ENCODE results near the gene CEACAM4.
"Not testable (repeated sequence)": the region's sequence is repeated elsewhere in the genome, so short reads cannot be mapped to it uniquely, and the experiment has no call there.

Gene CEACAM4

GRCh38 chr19:41582577-41583182, 44.2 kb downstream of the CEACAM4 start:
- not testable (repeated sequence) for DNase-seq

DNA sequence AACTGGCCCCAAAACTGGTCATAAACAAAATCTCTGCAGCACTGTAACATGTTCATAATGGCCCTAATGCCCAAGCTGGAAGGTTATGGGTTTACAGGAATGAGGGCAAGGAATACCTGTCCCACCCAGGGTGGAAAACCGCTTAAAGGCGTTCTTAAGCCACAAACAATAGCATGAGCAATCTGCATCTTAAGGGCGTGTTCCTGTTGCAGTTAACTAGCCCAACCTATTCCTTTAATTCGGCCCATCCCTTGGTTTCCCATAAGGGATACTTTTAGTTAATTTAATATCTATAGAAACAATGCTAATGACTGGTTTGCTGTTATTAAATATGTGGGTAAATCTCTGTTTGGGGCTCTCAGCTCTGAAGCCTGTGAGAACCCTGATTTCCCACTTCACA, 45.8 kb downstream of the CEACAM4 start:
- DNase-seq: not testable (repeated sequence)

GRCh38 chr19:41578886-41579285, 48.0 kb downstream of the CEACAM4 start:
- DNase-seq: no peak

DNA sequence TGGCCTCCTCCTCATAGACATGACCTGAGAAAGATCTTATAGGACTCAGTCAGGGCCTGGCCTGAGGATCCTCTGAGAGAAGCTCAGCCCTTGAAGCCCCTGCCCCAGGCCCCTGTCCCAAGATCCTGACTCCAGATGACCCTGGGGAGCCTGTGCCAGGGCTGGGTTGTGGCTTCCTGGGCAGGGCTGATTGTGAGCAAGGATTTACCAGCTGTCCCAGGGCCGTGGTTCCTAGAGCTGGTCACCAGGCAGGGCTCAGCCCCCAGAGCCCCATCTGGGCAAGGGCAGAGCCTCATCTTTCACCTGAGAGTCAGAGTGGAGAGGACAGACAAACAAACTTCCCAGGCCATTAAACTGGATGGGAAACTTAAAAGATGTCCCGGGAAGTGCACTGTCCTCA, 49.0 kb downstream of the CEACAM4 start:
- DNase-seq: no peak

DNA sequence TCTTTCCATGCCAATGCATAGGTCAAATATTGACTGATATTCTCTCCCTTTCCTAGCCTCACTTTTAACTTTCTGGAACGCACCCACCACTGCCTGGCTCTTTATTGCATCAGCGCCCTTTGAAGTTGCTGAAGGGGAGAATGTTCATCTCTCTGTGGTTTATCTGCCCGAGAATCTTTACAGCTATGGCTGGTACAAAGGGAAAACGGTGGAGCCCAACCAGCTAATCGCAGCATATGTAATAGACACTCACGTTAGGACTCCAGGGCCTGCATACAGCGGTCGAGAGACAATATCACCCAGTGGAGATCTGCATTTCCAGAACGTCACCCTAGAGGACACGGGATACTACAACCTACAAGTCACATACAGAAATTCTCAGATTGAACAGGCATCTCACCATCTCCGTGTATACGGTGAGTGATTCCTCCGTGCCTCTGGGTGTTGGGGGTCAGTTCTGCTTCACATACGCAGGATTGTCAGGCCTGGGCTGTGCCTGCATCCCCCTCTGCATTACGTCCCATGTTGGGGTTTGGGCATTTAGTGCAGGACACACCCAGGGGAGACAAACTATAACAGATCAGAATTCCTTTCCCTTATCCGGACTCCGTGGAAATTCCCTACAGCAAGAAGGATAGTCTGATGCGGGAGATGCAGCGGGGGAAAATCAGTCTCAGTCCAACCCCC, 49.6 kb downstream of the CEACAM4 start:
- no peak for DNase-seq

DNA sequence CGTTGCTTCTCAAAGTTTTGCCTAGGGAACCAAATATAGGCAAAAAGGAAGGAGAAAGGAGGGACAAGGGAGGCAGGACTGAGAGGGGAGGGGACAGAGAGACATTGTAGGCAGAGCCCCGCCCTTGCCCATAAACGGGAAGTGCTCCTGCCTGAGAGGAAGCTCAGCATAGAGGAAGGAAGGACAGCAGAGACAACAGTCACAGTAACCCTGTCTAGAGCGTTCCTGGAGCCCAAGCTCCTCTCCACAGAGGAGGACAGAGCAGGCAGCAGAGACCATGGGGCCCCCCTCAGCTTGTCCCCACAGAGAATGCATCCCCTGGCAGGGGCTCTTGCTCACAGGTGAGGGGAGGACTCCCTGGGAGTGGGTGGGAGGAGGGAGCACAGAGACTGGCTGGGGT, 50.9 kb downstream of the CEACAM4 start, which contains the start of gene CEACAM21:
Gene CEACAM21 (plus strand): TSS at position 169 of the 400 bp plus-strand sequence. CDS start 109 bp downstream, at position 278.
- peak; percentile 35 for DNase-seq

DNA sequence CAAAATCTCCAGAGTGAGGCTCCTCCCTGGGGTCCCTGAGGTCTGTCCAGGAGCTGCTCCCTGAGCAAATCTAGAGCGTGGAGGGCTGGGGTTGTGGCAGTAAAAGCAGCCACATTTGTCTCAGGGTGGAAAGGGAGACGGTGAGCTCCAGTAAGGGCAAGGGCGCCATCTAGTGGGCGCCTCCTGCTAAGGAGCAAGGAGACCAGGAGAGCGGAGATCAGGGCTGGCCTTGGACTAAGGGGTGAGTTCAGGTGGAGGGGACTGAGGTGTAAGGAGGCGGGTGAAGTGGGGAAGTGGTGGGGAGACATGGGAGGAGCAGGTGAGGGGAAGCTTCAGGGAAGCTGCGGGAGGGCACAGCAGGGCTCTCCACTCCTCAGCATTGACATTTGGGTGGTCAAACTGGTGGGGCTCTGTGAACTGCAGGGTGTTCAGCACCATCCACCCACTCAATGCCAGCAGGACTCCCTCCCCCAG, 56.2 kb downstream of the CEACAM4 start:
- DNase-seq: peak; percentile 77

DNA sequence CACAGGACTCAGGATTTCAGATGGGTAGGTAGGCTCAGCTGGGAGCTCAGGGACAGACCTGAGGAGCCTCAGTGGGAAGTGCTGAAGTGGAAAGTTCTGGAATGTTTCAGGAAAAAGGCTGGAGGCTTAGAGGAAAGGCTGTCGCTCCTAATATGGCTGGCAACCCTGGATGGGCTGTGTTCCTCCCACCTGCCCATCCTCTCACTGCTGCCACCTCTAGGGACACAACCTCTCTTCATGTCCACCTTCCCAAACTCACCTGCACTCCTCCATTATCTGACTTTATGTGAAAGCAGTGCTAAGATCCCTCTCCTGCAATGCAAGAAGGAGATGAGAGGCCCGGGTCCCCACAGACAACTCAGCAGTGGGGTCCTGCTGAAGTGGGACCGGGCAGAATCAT, 56.7 kb downstream of the CEACAM4 start:
- no peak for DNase-seq

- no peak for DNase-seq
Measured at GRCh38 chr19:41569481-41570150, 57.3 kb downstream of the CEACAM4 start.

Data from stimulated activated naive CD4-positive, alpha-beta T cell treated with Interleukin-2 at 50 U/mL for 16 hours (primary cell).